HG03521 (cell line): ENCODE measurements around the gene CPHXL.

ENCODE experiments used
- ATAC-seq: cut with Tn5 transposase; IDR thresholded peaks from one replicate; pipeline ENCODE4 v1.9.1; 2021; ENCODE audit warnings: mild to moderate bottlenecking, moderate library complexity; ENCODE audit not compliant: unreplicated experiment

The CPHXL gene

GRCh38 chr16:75702242-75702641 is 24.0 kb downstream of the CPHXL start:
- ATAC-seq, result no peak

GRCh38 chr16:75701361-75701760 is 24.9 kb downstream of the CPHXL start, which contains the start of gene DUXB:
Gene DUXB (minus strand): TSS chr16:75701461. CDS start chr16:75701418, 43 bp downstream.
- ATAC-seq, result no peak

- ATAC-seq, result no peak
Observed at GRCh38 chr16:75697571-75697970, 28.7 kb downstream of the CPHXL start.

- ATAC-seq, result no peak
Observed at GRCh38 chr16:75695708-75696107, 30.6 kb downstream of the CPHXL start.

GRCh38 chr16:75687361-75687760 is 38.9 kb downstream of the CPHXL start:
- ATAC-seq, result no peak

GRCh38 chr16:75682308-75682707 is 44.0 kb downstream of the CPHXL start:
- ATAC-seq, result no peak

- no peak for ATAC-seq
Observed at GRCh38 chr16:75679366-75679765, 46.9 kb downstream of the CPHXL start.

GRCh38 chr16:75676909-75677308 is 49.4 kb downstream of the CPHXL start, which contains the start of gene CPHXL2:
Gene CPHXL2 (minus strand): TSS chr16:75677009. CDS start chr16:75676999, 10 bp downstream.
- no peak for ATAC-seq

- no peak for ATAC-seq
Observed at GRCh38 chr16:75667503-75667902, 58.8 kb downstream of the CPHXL start.
